ENCODE results near the gene PRR5.

PRR5 gene

DNA sequence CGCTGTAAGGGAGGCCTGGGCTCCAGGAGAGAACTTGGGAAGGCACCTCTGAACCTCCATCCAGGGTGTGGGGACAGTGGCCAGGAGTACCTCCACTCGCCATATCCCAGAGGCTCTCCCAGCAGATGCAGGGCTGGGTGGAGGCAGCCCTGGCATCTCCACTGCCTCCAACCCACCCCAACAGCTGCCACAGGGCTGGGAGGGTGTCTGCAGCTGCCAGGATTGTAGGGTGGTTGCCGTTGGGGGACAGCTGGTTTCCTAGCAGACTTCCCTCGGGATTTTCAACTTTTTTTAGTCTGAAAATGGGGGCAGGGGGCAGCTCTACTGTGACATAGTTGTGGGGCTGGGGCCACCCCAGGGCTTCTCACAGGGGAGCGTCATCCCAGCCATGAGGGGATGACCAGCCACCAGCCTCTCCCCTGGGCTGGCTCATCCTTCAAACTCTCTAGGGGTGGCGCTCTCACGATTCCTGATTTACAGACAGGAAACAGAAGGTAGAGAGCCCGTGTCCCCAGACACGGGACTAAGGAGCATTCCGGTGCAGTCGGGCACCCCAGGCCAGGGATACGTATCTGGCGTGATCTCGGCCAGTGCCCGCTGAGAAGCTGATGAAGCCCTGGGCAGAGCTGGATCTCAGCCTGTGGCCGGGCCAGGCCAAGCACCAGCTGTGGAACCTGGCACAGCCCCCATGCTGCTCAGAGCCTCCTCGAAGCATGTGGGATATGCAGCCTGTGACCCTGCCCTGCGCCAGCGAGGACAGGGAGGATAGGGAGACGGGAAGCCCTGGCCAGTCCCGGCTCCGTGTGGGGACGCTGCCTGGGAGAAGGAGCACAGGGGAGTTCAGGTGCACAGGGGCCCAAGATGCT is 9.9 kb downstream of the PRR5 start:
- no peak overlapping the region for H3K4me3 ChIP-seq (ENCODE audit: control insufficient read depth, low read depth, low read length)
- no peak for DNase-seq (ENCODE audit: low read depth)
- TF ChIP-seq, protein P1, sequence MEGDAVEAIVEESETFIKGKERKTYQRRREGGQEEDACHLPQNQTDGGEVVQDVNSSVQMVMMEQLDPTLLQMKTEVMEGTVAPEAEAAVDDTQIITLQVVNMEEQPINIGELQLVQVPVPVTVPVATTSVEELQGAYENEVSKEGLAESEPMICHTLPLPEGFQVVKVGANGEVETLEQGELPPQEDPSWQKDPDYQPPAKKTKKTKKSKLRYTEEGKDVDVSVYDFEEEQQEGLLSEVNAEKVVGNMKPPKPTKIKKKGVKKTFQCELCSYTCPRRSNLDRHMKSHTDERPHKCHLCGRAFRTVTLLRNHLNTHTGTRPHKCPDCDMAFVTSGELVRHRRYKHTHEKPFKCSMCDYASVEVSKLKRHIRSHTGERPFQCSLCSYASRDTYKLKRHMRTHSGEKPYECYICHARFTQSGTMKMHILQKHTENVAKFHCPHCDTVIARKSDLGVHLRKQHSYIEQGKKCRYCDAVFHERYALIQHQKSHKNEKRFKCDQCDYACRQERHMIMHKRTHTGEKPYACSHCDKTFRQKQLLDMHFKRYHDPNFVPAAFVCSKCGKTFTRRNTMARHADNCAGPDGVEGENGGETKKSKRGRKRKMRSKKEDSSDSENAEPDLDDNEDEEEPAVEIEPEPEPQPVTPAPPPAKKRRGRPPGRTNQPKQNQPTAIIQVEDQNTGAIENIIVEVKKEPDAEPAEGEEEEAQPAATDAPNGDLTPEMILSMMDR (conservative IDR thresholded peaks at IDR 0.05; ENCODE audit: control insufficient read depth, insufficient read depth, low read depth, low read length): no peak

DNA sequence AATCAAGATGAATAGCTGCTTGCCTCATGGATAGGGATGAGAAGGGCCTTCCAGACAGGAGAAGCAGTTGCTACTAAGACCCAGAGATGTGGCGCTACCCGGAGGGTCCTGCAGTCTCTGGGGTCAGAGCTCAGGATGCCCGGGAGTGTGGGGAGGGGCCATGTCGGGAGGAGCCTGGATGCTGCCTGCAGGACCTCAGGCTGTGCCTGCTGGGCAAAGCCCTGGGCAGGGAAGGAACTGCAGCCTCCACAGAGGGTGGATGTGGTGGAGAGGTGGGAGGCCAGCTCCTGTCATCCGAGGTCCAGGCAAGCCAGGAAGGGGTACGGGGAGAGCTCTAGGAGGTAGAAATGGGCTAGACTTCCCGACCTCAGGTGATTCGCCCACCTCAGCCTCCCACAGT is 11.0 kb downstream of the PRR5 start:
- TF ChIP-seq, protein P1 (conservative IDR thresholded peaks at IDR 0.05; ENCODE audit: control insufficient read depth, insufficient read depth, low read depth, low read length): no peak
- DNase-seq (ENCODE audit: low read depth): no peak
- H3K4me3 ChIP-seq (ENCODE audit: control insufficient read depth, low read depth, low read length): no peak overlapping the region

DNA sequence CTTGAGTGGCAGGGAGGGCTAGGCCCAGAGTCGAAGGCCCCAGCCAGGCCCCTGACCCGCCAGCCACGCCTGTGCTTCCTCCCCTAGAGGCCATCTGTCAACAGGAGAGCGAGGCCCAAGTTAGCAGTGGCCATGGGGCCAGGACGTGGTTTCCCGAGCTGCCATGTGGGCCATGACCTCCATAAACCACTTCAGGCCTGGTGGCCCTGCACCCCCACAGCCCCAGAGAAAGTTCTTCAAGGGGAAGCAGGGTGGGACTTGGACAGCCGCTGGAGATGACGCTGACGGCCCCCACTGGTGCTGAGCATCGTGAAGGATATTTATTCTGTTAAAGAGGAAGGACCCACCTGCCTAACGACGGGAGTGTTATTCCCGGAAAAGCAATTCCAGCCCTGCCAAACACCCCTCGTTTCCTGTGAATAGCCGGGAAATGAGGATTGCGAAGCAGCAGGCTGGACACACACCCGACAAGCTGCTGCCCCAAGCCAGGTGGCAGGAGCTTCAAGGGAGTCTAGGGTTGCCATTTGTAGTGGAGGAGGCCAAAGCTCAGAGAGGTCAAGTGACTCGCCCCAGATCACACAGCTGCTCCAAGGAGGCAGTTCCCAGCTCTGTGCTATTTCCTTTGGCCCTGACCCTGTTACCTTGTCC is 12.8 kb downstream of the PRR5 start:
- TF ChIP-seq, protein P1 (conservative IDR thresholded peaks at IDR 0.05; ENCODE audit: control insufficient read depth, insufficient read depth, low read depth, low read length): no peak

DNA sequence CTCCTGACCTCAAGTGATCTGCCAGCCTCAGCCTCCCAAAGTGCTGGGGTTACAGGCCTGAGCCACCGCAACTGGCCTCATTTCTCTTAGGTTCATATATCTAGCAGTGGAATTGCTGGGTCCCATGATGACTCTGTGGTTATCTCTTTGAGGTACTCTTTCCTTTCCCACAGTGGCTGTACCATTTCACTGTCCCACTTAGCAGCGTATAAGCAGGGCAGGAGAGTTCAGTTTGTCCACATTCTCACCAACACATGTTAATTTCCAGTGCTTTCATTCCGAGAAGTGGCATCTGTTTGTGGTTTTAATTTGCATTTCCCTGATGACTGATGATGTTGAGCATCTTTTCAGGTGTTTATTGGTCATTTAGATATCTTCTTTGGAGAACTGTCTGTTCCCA is 16.4 kb downstream of the PRR5 start:
- no peak for DNase-seq (ENCODE audit: low read depth)
- TF ChIP-seq, protein P1 (conservative IDR thresholded peaks at IDR 0.05; ENCODE audit: control insufficient read depth, insufficient read depth, low read depth, low read length): no peak
- no peak overlapping the region for H3K4me3 ChIP-seq (ENCODE audit: control insufficient read depth, low read depth, low read length)

More for the DNA sequence above, 12.8 kb downstream of the PRR5 start:
- no peak for DNase-seq (ENCODE audit: low read depth)
- H3K4me3 ChIP-seq (ENCODE audit: control insufficient read depth, low read depth, low read length): no peak overlapping the region

DNA sequence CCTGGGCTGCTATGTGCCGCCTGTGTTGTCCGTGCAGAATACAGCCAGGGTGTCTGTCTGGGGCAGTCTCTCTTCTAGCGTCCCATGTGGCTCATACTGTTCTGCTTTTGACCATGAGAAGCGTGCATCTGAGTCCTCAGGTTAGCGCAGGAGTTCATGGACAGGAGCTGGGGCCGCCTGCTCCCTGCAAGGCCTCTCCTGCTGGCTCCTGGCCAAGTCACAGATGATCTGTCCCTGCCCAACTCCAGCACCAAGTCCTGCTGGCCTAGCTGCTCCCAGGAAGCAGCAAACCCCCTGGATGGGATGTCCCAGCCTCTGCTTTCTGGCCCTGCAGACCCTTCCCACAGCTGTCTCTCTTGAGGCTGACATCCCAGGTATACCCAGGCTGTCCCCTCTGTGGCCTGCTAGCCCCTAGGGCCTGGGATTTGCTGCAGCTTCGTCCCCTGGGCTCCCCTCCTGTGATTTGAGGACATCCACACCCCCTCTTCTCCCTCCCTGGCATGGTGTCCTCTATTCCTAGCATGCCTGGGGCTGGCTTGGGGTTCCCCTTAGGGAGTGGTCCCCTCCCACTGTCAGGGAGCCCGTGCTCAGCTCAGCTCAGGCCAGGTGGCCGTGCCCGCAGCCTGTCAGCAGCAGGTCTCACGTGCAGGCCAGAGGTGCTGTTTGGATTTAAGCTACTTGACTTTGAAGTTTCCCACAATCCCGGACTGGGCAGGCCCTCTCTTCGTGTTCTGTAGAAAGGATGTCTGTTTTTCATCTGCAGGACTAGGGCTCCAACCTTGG is 17.8 kb downstream of the PRR5 start:
- TF ChIP-seq, protein P1 (conservative IDR thresholded peaks at IDR 0.05; ENCODE audit: control insufficient read depth, insufficient read depth, low read depth, low read length): no peak
- DNase-seq (ENCODE audit: low read depth): no peak
- H3K4me3 ChIP-seq (ENCODE audit: control insufficient read depth, low read depth, low read length): no peak overlapping the region

DNA sequence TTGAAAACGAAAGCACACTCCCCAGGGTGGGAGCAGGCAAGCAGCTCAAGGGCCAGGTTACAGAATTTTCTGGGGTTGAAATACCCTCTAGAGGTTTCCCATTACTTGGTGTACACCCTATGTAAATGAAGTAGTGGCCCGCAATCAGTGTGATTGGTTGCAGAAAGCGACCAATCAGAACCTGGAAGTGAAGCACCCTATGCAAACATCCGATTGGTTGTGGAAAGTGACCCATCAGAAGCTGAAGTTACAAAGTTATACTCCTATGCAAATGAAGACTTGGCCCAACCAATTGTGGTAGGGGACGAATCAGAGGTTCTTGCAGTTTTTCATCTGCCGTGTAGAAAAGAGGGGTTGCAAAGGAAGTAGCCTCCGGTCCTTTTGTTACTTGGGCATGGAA is 19.2 kb downstream of the PRR5 start:
- DNase-seq (ENCODE audit: low read depth): no peak
- TF ChIP-seq, protein P1 (conservative IDR thresholded peaks at IDR 0.05; ENCODE audit: control insufficient read depth, insufficient read depth, low read depth, low read length): no peak
- no peak overlapping the region for H3K4me3 ChIP-seq (ENCODE audit: control insufficient read depth, low read depth, low read length)
